Endothelial cell of umbilical vein (primary cell): ENCODE data around the gene TAF8. TPM values are rescaled to one million over a fixed set of nuclear protein-coding genes. Genes with fewer than 3 reads are reported as not detected.

Experiments used
- BruUV-seq: library from RNA; stranded (reverse); fragments of 400-500 nt; replicated peaks from 2 replicates; lab custom pipeline; 2021; lab: Mats Ljungman, UMichigan
- CTCF ChIA-PET: fragments of 300-600, 350-600 bp; sonication (Branson Sonifier 250); formaldehyde crosslinking; loops from one replicate; lab custom pipeline; 2021; ENCODE audit warnings: antibody characterized with exemption, inconsistent platforms; lab: Charles Lee
- POLR2A ChIA-PET: fragments of 300-600, 350-600 bp; sonication (Branson Sonifier 250); formaldehyde crosslinking; loops from one replicate; lab custom pipeline; 2021; ENCODE audit warnings: antibody characterized with exemption, inconsistent platforms; lab: Charles Lee
- DNase-seq: peaks from one replicate; pipeline ENCODE4 v3.0.0-alpha.2; 2011; ENCODE audit warnings: low read depth, low spot score
- FAIRE-seq: peaks from 2 replicates; lab custom pipeline; 2011; peaks lifted over from hg19 to GRCh38; lab: Jason Lieb, UNC
- H2AFZ ChIP-seq: 2 replicates; pipeline ENCODE4 v1.6.0; 2012; ENCODE audit warnings: low read depth, low read length, control low read depth, inconsistent platforms
- H3K27ac ChIP-seq: 2 replicates; pipeline ENCODE4 v1.5.1; 2011; ENCODE audit warnings: low read depth, mild to moderate bottlenecking, control low read depth, low read length, moderate library complexity; ENCODE audit not compliant: insufficient read depth
- H3K27me3 ChIP-seq, 2 experiments: 2 replicates each; pipeline versions ENCODE4 v1.6.0 to v1.6.1; 2011; ENCODE audit warnings: low read length in 2 of 2, mixed read lengths in 1 of 2; ENCODE audit not compliant: control insufficient read depth in 2 of 2, insufficient read depth in 2 of 2
- H3K36me3 ChIP-seq, 2 experiments: 2 replicates in 1 of 2; 3 replicates in 1 of 2; pipeline ENCODE4 v1.5.1; 2011; ENCODE audit warnings: low read length in 2 of 2, mild to moderate bottlenecking in 1 of 2, moderate library complexity in 1 of 2; ENCODE audit not compliant: control insufficient read depth in 2 of 2, insufficient read depth in 2 of 2; ENCODE audit errors: extremely low read depth in 1 of 2
- H3K4me1 ChIP-seq: 3 replicates; pipeline ENCODE4 v1.5.1; 2011; ENCODE audit warnings: mild to moderate bottlenecking, low read length; ENCODE audit not compliant: control insufficient read depth, insufficient read depth; ENCODE audit errors: extremely low read depth
- H3K4me2 ChIP-seq: 2 replicates; pipeline ENCODE4 v1.6.1; 2011; ENCODE audit warnings: low read length, control low read depth, mixed read lengths; ENCODE audit not compliant: insufficient read depth
- H3K4me3 ChIP-seq, 3 experiments: fragments of 200-600 bp in 1 of 3; sonication (generic), shearing (Covaris generic) in 1 of 3; replicated peaks in 1 of 3; 2 replicates each; pipeline ENCODE4 v1.5.1; 2011 to 2016; ENCODE audit warnings: control low read depth in 3 of 3, low read length in 3 of 3, mild to moderate bottlenecking in 2 of 3, inconsistent platforms in 1 of 3, low read depth in 1 of 3, moderate library complexity in 1 of 3; ENCODE audit not compliant: insufficient read depth in 1 of 3
- H3K79me2 ChIP-seq: 2 replicates; pipeline ENCODE4 v1.6.0; 2012; ENCODE audit warnings: low read length, inconsistent platforms; ENCODE audit not compliant: control insufficient read depth, insufficient read depth
- H3K9ac ChIP-seq: replicated peaks from 2 replicates; pipeline ENCODE3; 2011; ENCODE audit warnings: low read length, control low read depth; ENCODE audit not compliant: insufficient read depth; ENCODE audit errors: extremely low read depth
- H3K9me1 ChIP-seq: replicated peaks from 3 replicates; pipeline ENCODE4 v1.6.0; 2011; ENCODE audit warnings: mild to moderate bottlenecking, low read length; ENCODE audit not compliant: control insufficient read depth, insufficient read depth; ENCODE audit errors: extremely low read depth
- H3K9me3 ChIP-seq: replicated peaks from 2 replicates; pipeline ENCODE4 v1.5.1; 2012; ENCODE audit warnings: low read length, inconsistent platforms; ENCODE audit not compliant: control insufficient read depth, insufficient read depth
- H4K20me1 ChIP-seq: replicated peaks from 2 replicates; pipeline ENCODE3; 2011; ENCODE audit warnings: mild to moderate bottlenecking, low read length; ENCODE audit not compliant: control insufficient read depth, insufficient read depth; ENCODE audit errors: extremely low read depth
- CTCF ChIP-seq, 2 donors: IDR thresholded peaks; 1 replicate in 1 of 2; 2 replicates in 1 of 2; pipeline ENCODE4 v1.5.1; 2011; ENCODE audit warnings: low read length in 2 of 2, mild to moderate bottlenecking in 2 of 2, moderate library complexity in 2 of 2, control low read depth in 1 of 2, inconsistent platforms in 1 of 2, low read depth in 1 of 2; ENCODE audit not compliant: insufficient read depth in 1 of 2; ENCODE audit errors: extremely low read depth in 1 of 2
- EZH2 ChIP-seq: IDR thresholded peaks from 2 replicates; pipeline ENCODE4 v1.6.1; 2012; ENCODE audit warnings: borderline replicate concordance, low read depth, mild to moderate bottlenecking, moderate library complexity, low read length, inconsistent platforms; ENCODE audit not compliant: severe bottlenecking
- FOS ChIP-seq: IDR thresholded peaks from 2 replicates; pipeline ENCODE4 v1.6.1; 2011; ENCODE audit warnings: mild to moderate bottlenecking, low read length, moderate library complexity, borderline replicate concordance; ENCODE audit not compliant: insufficient read depth
- GATA2 ChIP-seq: IDR thresholded peaks from 2 replicates; pipeline ENCODE4 v1.7.0; 2011; ENCODE audit warnings: low read depth, mild to moderate bottlenecking, moderate library complexity, mixed read lengths, low read length; ENCODE audit not compliant: insufficient read length, insufficient read depth
- JUN ChIP-seq: IDR thresholded peaks from 2 replicates; pipeline ENCODE4 v1.6.1; 2011; ENCODE audit warnings: borderline replicate concordance, low read depth; ENCODE audit not compliant: insufficient read length, insufficient read depth
- MAX ChIP-seq: IDR thresholded peaks from 2 replicates; pipeline ENCODE4 v1.6.1; 2011; ENCODE audit not compliant: insufficient read depth, insufficient read length
- MYC ChIP-seq: IDR thresholded peaks from one replicate; pipeline ENCODE4 v1.6.1; 2011; ENCODE audit warnings: mild to moderate bottlenecking, low read depth, low read length
- POLR2A ChIP-seq: IDR thresholded peaks from 2 replicates; pipeline ENCODE4 v1.6.1; 2012; ENCODE audit warnings: low read depth, mild to moderate bottlenecking, control low read depth, low read length
- POLR2AphosphoS5 ChIP-seq: IDR thresholded peaks from 2 replicates; pipeline ENCODE4 v1.6.1; 2012; ENCODE audit warnings: low read depth, mild to moderate bottlenecking, control low read depth, low read length, moderate library complexity; ENCODE audit not compliant: insufficient read depth
- dilution Hi-C: fragments of 300-500 bp; cut with MboI; formaldehyde crosslinking; loops from one replicate; pipeline ENCODE4 v1.15.0; 2019; ENCODE audit warnings: low sequenced_read_pairs; ENCODE audit not compliant: extremely low pct_ligation_motif_present
- intact Hi-C: fragments of 100-400 bp; cut with micrococcal nuclease; formaldehyde crosslinking; loops from one replicate; pipeline ENCODE4 v1.10.0; 2022
- polyA plus RNA-seq, 4 experiments: library from polyadenylated mRNA; depleted of rRNA in 3 of 4; stranded (reverse) in 3 of 4; unstranded in 1 of 4; fragments of >200 nt; gene quantifications; 2 replicates each; pipeline versions ENCODE4 v1.2.1 to v1.2.3, GENCODE V29; 2011 to 2012; ENCODE audit warnings: missing spikeins in 1 of 4
- total RNA-seq: library from RNA; stranded (reverse); gene quantifications from 2 replicates; pipeline ENCODE4 v1.2.3, GENCODE V29; 2021

The TAF8 gene
- total and polyA plus RNA-seq, 2 donors (not counting 3 experiments of a cell fraction or from before 2014, with no cell fraction given) = 32.9 to 45.4 TPM

- Histone ChIP-seq H2AFZ (no peak overlapping the region), H3K4me1 (peaks cover 5% of the 10 kb centered on the region), H3K36me3 (no peaks in the 10 kb centered on the region), H3K9me1 (no peaks in the 10 kb centered on the region), H3K27me3 (peaks cover 0 to 2% of the 10 kb centered on the region in 2 experiments), H4K20me1 (no peaks in the 10 kb centered on the region), H3K9me3 (no peaks in the 10 kb centered on the region), H3K9ac (no peak overlapping the region), H3K79me2 (no peaks in the 10 kb centered on the region), H3K4me2 (no peak overlapping the region), H3K4me3 (no peak overlapping the region), H3K27ac (no peak overlapping the region)
- TF ChIP-seq GATA2 (no peak), EZH2 (no peak), POLR2A (no peak)
- ChIA-PET POLR2A (no interaction called here), CTCF (interaction anchor here (1.8 to 5.9 kb wide), 2 partner anchors 9 to 16 kb away, joined by 5 to 35 read pairs; no protein-coding TSS in a partner anchor)
- FAIRE-seq (no peak), DNase-seq (no peak)
- dilution Hi-C loops (no loop called here), intact Hi-C loops (no loop called here)
- BruUV-seq = no TSS peak
Measured at GRCh38 chr6:42088101-42088591, 37.8 kb downstream of the TAF8 start.

GRCh38 chr6:42090819-42091717, 40.7 kb downstream of the TAF8 start:
- Histone ChIP-seq H3K9me3 (no peaks in the 10 kb centered on the region), H3K36me3 (no peaks in the 10 kb centered on the region), H3K9me1 (no peaks in the 10 kb centered on the region), H2AFZ (no peak overlapping the region), H3K27ac (no peak overlapping the region), H3K4me3 (no peak overlapping the region), H4K20me1 (no peaks in the 10 kb centered on the region), H3K4me2 (no peak overlapping the region), H3K27me3 (peaks cover 0 to 2% of the 10 kb centered on the region in 2 experiments), H3K4me1 (peaks cover 2% of the 10 kb centered on the region), H3K9ac (no peak overlapping the region), H3K79me2 (no peaks in the 10 kb centered on the region)
- no TSS peak for BruUV-seq
- FAIRE-seq (no peak), DNase-seq (no peak)
- dilution Hi-C loops = no loop called here
- CTCF ChIA-PET = interaction anchor here (1.6 to 5.9 kb wide), 3 partner anchors 13 to 456 kb away, joined by 4 to 35 read pairs (median 7); no protein-coding TSS in a partner anchor
- POLR2A ChIA-PET = no interaction called here
- intact Hi-C loops = no loop called here
- TF ChIP-seq JUN (no peak), MYC (no peak), MAX (no peak), POLR2AphosphoS5 (no peak), FOS (no peak), CTCF (IDR thresholded peaks at IDR 0.05; ENCODE audit: extremely low read depth in 1 of 2, insufficient read depth in 1 of 2, low read depth in 1 of 2, low read length in 2 of 2) (no peak), EZH2 (no peak), GATA2 (no peak), POLR2A (no peak)
